Loucy (cell line): Measurements from ENCODE around the gene BEST4.

ENCODE experiments used
- EZH2phosphoT487 ChIP-seq: fragments of 200-600 bp; IDR thresholded peaks from 2 replicates; pipeline ENCODE4 v1.6.1; 2018; ENCODE audit warnings: antibody characterized with exemption, mild to moderate bottlenecking, moderate library complexity, borderline replicate concordance
- TF ChIP-seq, protein P1 (sequence below): fragments of 200-600 bp; sonication (generic); conservative IDR thresholded peaks from 2 replicates; pipeline ENCODE4 v1.5.1; 2014; ENCODE audit warnings: mild to moderate bottlenecking, antibody characterized with exemption, low read length

DNA sequence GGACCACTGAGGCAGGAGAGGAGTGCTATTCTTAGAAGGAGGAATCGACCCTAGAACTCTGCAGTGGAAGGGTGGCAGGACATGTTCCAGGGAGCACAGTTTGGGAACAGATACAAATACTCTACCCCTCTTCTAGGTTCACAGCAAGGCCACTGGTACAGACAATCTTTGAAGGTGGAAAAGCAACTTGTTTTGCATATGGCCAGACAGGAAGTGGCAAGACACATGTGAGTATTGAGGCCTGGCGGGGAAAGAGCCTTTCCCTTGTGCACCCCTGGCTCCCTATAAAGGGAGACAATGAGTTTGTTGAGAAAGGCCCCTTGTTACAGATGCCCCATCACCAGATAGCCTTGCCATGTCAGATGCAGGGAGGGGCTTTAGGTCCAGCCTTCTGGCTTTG is 30.6 kb downstream of the BEST4 start:
- TF ChIP-seq, protein P1, sequence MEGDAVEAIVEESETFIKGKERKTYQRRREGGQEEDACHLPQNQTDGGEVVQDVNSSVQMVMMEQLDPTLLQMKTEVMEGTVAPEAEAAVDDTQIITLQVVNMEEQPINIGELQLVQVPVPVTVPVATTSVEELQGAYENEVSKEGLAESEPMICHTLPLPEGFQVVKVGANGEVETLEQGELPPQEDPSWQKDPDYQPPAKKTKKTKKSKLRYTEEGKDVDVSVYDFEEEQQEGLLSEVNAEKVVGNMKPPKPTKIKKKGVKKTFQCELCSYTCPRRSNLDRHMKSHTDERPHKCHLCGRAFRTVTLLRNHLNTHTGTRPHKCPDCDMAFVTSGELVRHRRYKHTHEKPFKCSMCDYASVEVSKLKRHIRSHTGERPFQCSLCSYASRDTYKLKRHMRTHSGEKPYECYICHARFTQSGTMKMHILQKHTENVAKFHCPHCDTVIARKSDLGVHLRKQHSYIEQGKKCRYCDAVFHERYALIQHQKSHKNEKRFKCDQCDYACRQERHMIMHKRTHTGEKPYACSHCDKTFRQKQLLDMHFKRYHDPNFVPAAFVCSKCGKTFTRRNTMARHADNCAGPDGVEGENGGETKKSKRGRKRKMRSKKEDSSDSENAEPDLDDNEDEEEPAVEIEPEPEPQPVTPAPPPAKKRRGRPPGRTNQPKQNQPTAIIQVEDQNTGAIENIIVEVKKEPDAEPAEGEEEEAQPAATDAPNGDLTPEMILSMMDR, result no peak
- no peak for TF ChIP-seq EZH2phosphoT487
